ENCODE data around the gene NRXN3. TPM values are rescaled to one million over a fixed set of nuclear protein-coding genes. Genes with fewer than 3 reads are reported as not detected.

Gene NRXN3
- total RNA-seq, 1 donor = 0.27 TPM

DNA sequence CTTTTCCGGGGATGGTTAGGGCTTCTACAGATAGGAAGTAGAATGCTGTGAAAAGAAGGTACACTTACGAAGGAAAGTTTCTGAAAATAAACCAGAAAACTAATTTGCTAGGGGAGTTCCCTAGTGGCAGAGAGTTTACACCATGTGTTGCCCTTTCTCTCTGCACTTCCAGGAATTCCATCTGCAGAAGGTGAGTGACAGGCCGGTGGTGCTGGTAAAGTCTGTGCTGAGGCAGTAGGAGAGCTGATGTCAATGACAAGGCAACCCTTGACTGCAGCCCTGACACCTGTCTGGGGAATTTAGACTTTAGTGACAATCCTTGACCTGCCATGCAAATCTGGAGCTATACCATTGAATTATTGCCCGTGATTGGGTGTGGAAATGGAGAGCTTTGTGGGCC, 687.8 kb downstream of the NRXN3 start:
- no peak for DNase-seq (ENCODE audit: low read depth in 2 of 3, low spot score in 2 of 3)

DNA sequence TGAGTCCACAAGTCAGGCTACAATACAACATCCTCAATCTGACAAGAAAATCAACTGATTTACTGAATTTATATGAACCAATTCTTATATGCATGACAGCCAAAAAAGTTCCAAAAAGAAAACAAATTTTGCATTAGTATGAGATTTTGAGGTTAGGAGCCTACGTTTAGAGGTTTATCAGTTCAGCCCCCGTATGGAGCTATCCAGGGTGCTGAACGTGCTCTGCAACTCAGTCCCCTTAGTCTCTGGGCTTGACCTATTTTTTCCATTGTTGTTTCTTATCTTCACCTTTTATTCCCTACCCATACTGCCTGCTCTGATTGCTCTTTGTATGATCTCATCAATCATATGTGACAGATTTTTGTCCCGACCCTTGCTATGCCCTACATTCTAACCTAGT, 693.0 kb downstream of the NRXN3 start:
- peak in 2 of 3 donors; percentile 18 to 54 for DNase-seq (ENCODE audit: low read depth in 2 of 3, low spot score in 2 of 3)

DNA sequence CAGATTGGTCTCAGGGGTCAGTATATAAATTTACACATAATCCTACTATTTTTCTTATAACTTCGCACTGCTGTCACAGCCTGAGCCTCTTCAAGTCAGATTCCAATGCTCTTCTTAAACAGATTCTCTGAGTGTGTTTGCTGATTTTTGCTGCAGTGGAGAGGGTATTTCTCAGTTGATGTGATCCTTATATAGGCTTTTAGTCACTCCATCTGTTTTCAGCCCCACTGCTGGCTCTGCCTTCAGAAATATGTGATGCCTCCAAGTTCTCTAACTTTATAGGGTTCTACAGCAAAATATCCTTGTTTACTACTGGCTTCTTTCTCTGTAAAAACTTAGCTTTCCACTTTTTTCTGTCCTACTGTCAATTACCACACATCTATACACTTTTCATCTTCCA, 702.7 kb downstream of the NRXN3 start:
- DNase-seq (ENCODE audit: low read depth in 2 of 3, low spot score in 2 of 3) = no peak

DNA sequence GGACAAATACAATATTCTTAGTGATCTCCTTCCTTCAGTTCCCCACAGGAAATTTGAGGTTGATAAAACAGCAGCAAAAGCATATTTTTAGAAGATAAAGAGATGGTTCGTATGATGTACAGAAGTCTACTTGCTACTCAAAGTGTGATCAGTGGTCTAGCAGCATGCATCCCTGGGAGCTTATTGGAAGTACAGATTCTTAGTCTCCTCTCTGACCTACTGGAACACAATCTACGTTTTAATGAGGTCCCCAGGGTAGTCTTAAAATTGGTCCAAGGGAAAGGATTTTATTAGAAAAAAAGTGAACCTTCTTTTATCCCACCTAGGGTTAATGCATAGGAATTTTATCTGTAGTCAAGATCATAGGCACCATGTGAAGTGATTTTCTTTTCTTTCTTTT, 703.4 kb downstream of the NRXN3 start:
- DNase-seq (ENCODE audit: low read depth in 2 of 3, low spot score in 2 of 3) = no peak

DNA sequence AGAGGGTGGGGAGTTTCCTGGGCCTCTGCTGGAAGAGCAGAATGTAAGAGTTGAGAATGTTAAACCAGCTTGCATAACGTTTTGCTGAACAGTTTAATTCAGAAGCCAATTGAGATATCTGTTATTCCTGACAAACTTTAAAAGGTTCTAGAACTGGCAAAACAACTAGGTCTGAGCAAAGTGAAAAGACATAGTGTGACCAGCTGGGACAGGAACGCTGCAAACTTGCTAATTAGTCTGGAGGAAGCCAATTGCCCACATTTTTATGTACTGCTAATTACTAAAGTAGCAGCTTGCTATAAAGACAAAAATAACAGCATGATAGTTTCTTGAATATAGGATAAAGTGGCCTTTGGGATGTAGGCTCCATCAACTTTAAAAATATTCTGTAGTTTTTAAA, 704.9 kb downstream of the NRXN3 start:
- DNase-seq (ENCODE audit: low read depth in 2 of 3, low spot score in 2 of 3) = no peak

DNA sequence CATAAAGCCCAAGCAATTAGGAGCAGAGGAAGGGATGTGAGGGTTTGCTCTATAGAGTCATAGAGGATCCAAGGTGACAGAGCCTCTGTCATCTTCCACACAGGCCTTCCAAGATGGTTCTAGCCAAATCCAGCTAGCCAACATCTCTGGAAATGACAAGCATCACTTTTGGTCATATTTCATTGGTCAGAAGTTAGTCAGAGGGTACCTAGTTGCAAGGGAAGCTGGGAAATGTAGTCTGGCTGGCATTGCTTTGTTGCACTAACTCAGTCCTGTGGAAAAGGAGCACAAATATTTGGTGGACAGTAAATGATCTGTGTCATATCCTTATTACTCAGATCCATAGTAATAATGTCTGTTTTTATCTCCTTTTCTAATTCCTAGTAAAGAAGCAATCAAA, 715.7 kb downstream of the NRXN3 start:
- no peak for DNase-seq (ENCODE audit: low read depth in 2 of 3, low spot score in 2 of 3)

GRCh38 chr14:78897443-78897842, 727.3 kb downstream of the NRXN3 start:
- no peak for DNase-seq (ENCODE audit: low read depth in 2 of 3, low spot score in 2 of 3)

DNA sequence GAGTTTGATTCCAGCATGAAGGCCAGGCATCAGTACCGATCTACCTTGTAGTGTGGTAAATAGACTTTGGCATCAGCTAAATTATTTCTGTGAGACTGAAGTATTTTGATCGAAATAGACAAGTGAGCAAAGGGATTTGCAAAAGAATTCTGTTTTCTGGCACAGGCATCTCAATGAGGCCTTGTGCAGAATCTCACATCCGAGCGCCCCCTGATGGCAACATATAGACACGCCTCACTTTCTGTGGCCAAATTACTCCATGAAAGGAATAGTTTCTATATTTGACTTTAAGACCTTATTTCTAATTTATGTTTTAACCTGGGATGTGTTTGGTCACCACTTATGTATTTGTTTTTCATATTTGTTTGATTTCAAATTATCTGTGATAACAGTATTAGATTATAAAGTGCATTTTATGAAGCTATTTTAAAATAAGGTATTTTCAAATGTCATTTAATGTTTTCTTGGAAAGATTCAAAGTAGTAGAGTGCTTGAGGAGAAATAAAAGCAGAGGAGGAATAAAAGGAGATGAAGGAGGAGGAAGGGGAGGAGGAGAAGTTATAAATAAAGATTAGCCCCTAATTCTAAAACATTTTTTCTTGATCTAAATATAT, 731.9 kb downstream of the NRXN3 start:
- peak in 2 of 3 donors; percentile 1 to 36 for DNase-seq (ENCODE audit: low read depth in 2 of 3, low spot score in 2 of 3)

GRCh38 chr14:78904094-78904493, 733.9 kb downstream of the NRXN3 start:
- no peak for DNase-seq (ENCODE audit: low read depth in 2 of 3, low spot score in 2 of 3)

DNA sequence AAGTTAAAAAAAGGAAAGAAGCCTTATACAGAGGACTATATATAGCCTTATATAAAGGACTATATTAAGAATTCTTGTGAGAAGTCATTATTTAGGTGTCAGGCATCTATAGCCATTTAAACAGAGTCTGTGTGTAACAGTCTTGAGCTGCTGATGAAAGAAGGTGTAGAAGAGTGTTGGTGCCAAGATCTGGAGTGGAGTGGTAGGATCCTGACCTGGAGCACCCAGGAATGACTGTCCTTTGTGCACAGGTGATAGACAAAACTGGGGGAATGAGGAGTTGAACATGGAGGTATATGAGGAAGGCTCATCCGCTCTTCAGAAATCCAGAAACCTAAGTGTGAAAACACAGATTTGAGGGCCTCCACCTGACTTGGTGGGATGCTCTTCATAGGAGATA, 747.3 kb downstream of the NRXN3 start:
- no peak for DNase-seq (ENCODE audit: low read depth in 2 of 3, low spot score in 2 of 3)

DNA sequence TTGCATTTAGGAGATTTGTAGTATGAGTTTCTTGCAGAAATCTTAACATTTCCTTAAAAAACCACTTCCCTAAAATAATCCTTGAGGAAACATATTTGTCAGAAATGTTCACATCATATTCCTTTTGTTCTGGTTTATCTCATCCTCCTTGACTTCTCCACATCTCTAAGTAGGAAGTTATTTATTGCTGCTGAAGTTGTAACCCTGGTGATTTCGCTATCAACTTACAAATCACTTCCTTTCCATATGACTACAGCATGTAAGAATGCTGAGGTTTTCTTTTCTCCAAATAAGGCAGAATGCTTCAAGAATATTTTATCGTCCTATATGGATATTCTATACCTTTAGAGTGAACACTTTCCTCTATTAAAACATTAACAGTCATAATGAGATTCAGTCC, 751.7 kb downstream of the NRXN3 start:
- peak in 1 of 3 donors; percentile 24 for DNase-seq (ENCODE audit: low read depth in 2 of 3, low spot score in 2 of 3)

DNA sequence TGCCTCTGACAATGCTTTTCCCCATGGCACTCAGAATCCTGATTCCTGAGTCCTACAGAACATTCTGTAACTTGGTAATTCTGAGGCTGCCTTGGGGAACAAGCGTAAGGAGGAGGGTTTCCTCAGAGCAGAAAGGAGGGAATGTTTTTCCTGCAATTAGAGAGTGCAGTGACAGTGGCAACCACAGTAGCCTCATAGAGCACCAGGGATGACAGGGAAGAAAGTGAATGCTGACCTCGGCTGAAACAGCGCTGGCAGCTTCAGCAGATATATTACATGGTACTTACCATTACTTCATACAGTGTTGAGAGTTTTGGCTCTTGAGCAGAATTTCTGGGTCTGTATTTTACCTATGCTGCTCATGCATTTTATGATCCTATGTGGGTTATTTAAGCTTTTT, 757.1 kb downstream of the NRXN3 start:
- no peak for DNase-seq (ENCODE audit: low read depth in 2 of 3, low spot score in 2 of 3)

DNA sequence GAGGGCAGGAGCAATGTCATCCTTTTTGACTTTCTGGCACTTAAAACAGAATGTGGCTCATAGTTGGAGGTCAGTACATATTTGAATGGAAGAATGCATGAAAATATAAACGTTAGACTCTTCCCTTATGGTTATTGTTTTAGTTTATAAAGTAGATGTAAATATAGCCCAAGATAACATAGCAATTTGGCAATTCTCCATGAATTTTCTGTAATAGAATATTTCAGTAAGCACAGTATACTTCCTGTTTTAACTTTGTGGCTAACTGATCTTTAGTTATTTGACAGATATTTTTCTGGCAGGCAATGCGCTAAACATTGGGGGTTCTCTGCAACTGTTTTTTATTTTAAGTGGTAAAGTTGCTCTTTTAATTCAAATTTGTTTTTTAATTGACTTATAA, 763.0 kb downstream of the NRXN3 start:
- peak in 1 of 3 donors; percentile 42 for DNase-seq (ENCODE audit: low read depth in 2 of 3, low spot score in 2 of 3)

DNA sequence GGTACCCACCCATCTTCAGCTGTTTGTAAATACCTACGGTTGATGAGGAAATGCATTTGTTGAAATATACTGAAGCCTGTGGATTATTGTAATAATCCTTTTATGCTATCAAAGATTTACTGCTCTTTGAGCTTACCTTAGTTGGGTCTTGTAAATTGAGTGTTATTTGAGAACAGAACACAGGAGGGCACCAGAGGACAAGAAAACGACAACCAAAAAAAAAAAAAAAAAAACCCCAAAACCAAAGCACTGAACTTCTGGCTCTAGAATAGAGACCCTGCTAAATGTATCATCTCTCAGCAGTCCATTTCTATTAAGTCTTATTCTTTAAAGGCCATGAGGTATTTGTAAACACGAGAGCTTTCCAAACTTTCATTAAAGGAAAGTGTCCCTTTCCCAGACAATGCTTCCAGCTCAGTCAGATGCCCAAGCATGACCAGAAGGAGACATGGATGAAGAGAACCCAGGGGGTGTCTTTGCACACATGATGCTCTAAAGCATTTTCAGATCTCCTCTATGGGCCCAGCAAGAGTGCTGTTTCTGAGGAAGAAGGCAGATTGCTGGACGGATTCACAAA, 763.9 kb downstream of the NRXN3 start:
- DNase-seq (ENCODE audit: low read depth in 2 of 3, low spot score in 2 of 3) = peak in 2 of 3 donors; percentile 33 to 67

- no peak for DNase-seq (ENCODE audit: low read depth in 2 of 3, low spot score in 2 of 3)
Measured at GRCh38 chr14:78946949-78947348, 776.8 kb downstream of the NRXN3 start.

DNA sequence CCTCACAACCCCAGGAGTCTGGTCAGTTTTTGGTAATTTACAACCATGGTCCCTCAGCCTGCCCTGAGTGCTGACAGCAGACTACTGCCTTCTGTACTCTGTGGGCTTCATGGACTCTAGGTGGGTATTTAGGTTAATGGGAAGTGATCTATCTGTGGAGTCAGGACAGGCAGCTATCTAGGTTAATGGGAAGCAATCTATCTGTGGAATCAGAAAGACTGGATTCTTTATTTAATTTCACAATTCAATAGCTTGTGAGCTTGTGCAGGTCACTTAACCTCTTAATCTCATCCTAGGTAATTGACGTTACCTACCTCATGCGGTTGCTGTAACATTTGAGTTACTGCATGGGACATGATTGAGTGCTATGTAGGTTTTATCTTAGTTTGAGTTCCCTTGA, 777.5 kb downstream of the NRXN3 start:
- DNase-seq (ENCODE audit: low read depth in 2 of 3, low spot score in 2 of 3) = no peak

DNA sequence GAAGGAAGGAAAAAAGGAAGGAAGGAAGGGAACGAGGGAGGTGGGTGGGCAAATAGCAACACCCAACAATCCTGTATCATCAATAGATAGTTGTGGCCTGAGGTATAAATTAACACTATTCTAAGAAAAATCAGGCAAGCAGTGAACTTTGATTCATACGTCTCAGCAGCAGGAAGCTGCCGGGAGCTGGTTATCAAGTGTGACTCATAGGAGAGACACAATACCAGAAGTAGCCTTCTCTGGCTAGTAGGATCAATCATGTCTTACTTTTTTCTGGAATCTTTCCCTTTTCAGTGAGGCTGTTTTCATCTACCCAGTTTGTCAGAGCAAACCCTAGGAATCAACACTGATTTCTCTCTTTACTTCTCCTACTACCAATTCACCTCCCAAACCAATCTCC, 780.5 kb downstream of the NRXN3 start:
- no peak for DNase-seq (ENCODE audit: low read depth in 2 of 3, low spot score in 2 of 3)

- DNase-seq (ENCODE audit: low read depth in 2 of 3, low spot score in 2 of 3) = no peak
Measured at GRCh38 chr14:78951602-78952001, 781.4 kb downstream of the NRXN3 start.

DNA sequence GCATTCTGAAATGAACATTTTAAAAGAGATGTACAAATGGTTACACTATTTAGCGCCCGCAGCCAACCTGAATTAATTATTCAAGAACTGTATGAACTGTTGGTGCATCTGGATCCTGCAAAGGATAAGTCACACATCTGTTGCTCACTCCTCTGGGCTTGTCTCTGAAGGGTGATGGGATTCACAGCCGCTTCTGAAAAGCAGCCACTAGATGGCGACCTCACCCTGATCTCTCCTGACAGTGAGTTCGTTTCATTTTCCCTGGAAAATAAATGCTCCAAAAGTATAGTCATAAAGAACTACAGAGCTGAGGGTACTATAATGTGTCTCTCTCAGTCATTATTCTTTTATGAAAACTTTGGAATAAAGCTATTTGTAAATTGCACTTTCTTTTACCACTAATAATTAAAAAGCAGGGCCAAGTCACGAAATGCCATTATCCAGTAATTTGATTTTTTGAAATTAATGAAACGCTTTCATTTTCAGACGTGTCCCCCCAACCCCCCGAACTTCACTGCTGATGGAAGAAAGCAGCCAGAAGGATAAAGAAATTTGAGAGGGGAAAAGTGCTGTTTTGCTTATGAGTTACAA, 789.6 kb downstream of the NRXN3 start:
- peak in 2 of 3 donors; percentile 40 to 63 for DNase-seq (ENCODE audit: low read depth in 2 of 3, low spot score in 2 of 3)

DNA sequence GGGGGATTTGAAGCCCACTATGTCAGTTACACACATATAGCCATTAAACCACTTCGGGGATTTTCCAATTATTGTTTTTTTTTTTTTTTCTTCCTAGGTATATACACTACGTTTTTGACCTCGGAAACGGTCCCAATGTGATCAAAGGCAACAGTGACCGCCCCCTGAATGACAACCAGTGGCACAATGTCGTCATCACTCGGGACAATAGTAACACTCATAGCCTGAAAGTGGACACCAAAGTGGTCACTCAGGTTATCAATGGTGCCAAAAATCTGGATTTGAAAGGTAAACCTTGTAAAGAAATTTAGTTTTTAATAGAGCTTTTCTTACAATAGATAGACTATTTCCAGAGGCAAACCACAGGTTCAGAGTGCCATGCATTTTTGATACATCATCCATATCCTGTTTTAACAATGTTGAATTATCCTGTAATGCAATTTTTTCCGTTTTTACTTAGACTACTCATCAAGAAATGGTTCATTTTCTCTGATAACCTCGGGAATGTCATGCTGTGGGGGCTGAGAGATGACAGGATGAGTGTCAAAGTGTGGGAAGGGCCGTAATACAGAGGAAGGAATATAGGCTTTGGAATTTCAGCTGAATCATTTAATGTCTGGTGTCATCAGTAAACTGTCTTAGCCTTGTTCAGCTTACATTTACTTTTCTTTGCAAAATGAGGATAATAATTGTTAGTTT, 797.1 kb downstream of the NRXN3 start:
- no peak for DNase-seq (ENCODE audit: low read depth in 2 of 3, low spot score in 2 of 3)

- no peak for DNase-seq (ENCODE audit: low read depth in 2 of 3, low spot score in 2 of 3)
Measured at GRCh38 chr14:78968265-78968664, 798.1 kb downstream of the NRXN3 start.

DNA sequence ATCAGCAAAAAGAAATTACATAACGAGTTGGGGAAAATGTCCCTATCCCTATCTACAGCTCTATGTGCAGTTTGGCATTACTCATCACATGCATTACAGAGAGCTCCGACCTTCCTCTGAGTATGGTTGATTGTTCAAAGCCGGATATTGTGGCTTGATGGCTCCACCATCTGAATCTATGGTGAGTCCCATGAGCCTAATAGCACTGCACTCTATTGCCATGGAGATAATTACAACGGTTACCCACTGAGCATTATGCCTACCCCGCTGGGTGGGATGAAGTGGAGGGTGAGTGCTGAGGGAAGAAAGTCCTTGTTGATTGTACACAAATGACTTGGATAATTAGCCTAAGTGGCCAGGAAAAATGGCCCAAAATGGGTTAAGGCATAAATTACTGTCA, 800.5 kb downstream of the NRXN3 start:
- no peak for DNase-seq (ENCODE audit: low read depth in 2 of 3, low spot score in 2 of 3)
